Measurements from ENCODE around the gene METTL8. TPM values are rescaled to one million over a fixed set of nuclear protein-coding genes. Genes with fewer than 3 reads are reported as not detected.

METTL8 gene
- total RNA-seq, 2 donors from 2014 or later, result 7.6 to 16.3 TPM

GRCh38 chr2:171345971-171346722, 87.6 kb downstream of the METTL8 start:
- H3K9me3 ChIP-seq, result no peaks in the 10 kb centered on the region
- TF ChIP-seq, protein P1, sequence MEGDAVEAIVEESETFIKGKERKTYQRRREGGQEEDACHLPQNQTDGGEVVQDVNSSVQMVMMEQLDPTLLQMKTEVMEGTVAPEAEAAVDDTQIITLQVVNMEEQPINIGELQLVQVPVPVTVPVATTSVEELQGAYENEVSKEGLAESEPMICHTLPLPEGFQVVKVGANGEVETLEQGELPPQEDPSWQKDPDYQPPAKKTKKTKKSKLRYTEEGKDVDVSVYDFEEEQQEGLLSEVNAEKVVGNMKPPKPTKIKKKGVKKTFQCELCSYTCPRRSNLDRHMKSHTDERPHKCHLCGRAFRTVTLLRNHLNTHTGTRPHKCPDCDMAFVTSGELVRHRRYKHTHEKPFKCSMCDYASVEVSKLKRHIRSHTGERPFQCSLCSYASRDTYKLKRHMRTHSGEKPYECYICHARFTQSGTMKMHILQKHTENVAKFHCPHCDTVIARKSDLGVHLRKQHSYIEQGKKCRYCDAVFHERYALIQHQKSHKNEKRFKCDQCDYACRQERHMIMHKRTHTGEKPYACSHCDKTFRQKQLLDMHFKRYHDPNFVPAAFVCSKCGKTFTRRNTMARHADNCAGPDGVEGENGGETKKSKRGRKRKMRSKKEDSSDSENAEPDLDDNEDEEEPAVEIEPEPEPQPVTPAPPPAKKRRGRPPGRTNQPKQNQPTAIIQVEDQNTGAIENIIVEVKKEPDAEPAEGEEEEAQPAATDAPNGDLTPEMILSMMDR (IDR thresholded peaks at IDR 0.05), result no peak
- H3K36me3 ChIP-seq, result no peaks in the 10 kb centered on the region
- no peak overlapping the region for H3K4me3 ChIP-seq
- H3K27me3 ChIP-seq, result no peaks in the 10 kb centered on the region
- DNase-seq (ENCODE audit: low spot score), result no peak
- no peak overlapping the region for H3K27ac ChIP-seq
- H3K4me1 ChIP-seq, result peaks cover 0 to 17% of the 10 kb centered on the region in 2 donors

DNA sequence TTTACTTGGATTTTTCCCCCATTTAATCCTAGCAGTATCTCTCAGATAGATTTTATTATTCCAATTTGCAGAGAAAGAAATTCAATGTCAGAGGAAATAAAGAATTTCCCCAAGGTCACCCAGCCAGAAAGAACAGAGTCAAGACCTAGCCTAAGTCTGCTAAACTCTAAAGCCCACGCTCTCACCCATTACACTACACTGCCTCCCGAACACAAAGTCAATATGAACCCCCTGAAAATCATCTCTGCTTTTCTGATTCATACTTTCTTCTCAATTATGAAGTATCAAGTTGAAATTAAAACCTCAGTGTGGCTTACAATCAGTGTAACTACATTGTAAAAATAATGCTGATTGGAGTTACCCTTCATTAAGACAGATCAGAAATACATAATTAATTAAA, 89.6 kb downstream of the METTL8 start:
- Histone ChIP-seq H3K9me3 (no peaks in the 10 kb centered on the region), H3K4me1 (peaks cover 0 to 17% of the 10 kb centered on the region in 2 donors), H3K4me3 (no peak overlapping the region), H3K27ac (no peak overlapping the region), H3K27me3 (no peaks in the 10 kb centered on the region), H3K36me3 (no peaks in the 10 kb centered on the region)
- no peak for DNase-seq (ENCODE audit: low spot score)
- TF ChIP-seq, protein P1 (IDR thresholded peaks at IDR 0.05), result no peak

GRCh38 chr2:171342067-171342413, 91.8 kb downstream of the METTL8 start:
- Histone ChIP-seq H3K27ac (no peak overlapping the region), H3K4me3 (no peak overlapping the region), H3K4me1 (peaks cover 0 to 7% of the 10 kb centered on the region in 2 donors), H3K27me3 (no peaks in the 10 kb centered on the region), H3K36me3 (no peaks in the 10 kb centered on the region), H3K9me3 (no peaks in the 10 kb centered on the region)
- TF ChIP-seq, protein P1 (IDR thresholded peaks at IDR 0.05), result no peak
- no peak for DNase-seq (ENCODE audit: low spot score)

GRCh38 chr2:171341394-171342066, 92.3 kb downstream of the METTL8 start:
- DNase-seq (ENCODE audit: low spot score), result no peak
- Histone ChIP-seq H3K27me3 (no peaks in the 10 kb centered on the region), H3K4me3 (no peak overlapping the region), H3K36me3 (no peaks in the 10 kb centered on the region), H3K9me3 (no peaks in the 10 kb centered on the region), H3K27ac (no peak overlapping the region), H3K4me1 (peaks cover 0 to 2% of the 10 kb centered on the region in 2 donors)
- TF ChIP-seq, protein P1 (IDR thresholded peaks at IDR 0.05), result no peak

DNA sequence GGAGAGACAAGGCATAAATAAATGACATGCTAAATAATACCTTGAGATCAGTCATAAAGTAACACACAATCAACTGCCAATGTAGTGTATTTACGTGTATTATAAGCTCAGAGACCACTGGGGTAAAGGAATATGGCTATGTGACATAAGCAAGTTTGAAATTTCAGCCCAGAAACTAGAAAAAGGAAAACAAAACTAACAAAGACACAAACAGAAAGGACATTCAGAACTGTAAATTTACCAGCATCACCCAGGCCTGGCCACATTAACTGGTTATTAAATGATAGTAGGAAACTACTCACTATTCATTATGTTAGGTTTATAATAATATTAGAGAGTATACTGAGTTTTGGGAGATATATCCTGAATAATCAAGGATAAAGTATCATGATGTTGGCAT, 98.8 kb downstream of the METTL8 start:
- Histone ChIP-seq H3K4me1 (no peaks in the 10 kb centered on the region), H3K4me3 (no peak overlapping the region), H3K27ac (no peak overlapping the region), H3K27me3 (no peaks in the 10 kb centered on the region), H3K36me3 (no peaks in the 10 kb centered on the region), H3K9me3 (no peaks in the 10 kb centered on the region)
- TF ChIP-seq, protein P1 (IDR thresholded peaks at IDR 0.05), result no peak
- DNase-seq (ENCODE audit: low spot score), result no peak

All from right atrium auricular region (tissue), 2 donors.